Measurements from ENCODE around the gene HLA-DRB1. TPM values are rescaled to one million over a fixed set of nuclear protein-coding genes. Genes with fewer than 3 reads are reported as not detected.
"Not testable (repeated sequence)": the region's sequence is repeated elsewhere in the genome, so short reads cannot be mapped to it uniquely, and the experiment has no call there.

The HLA-DRB1 gene
- total RNA-seq, 2 donors from 2014 or later, result 45.9 to 90.4 TPM

DNA sequence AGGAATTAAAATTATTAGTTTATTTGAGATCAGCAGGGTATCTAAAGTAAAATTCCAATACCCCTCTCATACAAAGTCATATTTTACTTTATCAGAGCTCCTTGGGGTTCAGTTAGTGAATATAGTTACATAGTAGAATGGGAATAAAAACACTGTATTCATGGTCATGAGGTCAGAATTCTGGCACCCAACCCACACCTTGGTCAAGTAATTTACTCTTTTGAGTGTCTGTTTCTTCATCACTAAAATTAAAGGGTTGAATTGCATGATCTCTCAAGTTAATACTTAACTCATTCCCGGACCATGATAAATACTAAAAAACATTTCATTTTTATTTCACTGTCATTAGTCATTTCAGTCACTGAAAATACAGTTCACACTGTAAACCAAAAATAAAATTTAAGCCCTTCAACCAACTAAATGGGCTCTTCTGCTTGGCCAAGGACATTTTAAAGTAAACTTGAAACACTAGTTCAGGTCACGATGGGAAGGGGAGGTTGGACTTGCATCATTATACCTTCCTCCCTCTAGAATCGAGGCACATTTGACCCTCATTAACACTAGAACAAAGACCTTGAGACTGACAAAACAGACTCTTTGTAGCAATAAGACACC is 21.1 kb upstream of the HLA-DRB1 start:
- DNase-seq, result no peak
- intact Hi-C loops (cut with DNase I), result no loop called here
- no peak for ATAC-seq

GRCh38 chr6:32609731-32610640 is 20.3 kb upstream of the HLA-DRB1 start:
- DNase-seq (peak; percentile 45), ATAC-seq (peak; percentile 98 to 100)
- intact Hi-C loops (cut with DNase I), result no loop called here

- intact Hi-C loops (cut with DNase I), result no loop called here
- DNase-seq, result no peak
- ATAC-seq, result no peak
Measured at GRCh38 chr6:32609391-32609730, 19.7 kb upstream of the HLA-DRB1 start.

DNA sequence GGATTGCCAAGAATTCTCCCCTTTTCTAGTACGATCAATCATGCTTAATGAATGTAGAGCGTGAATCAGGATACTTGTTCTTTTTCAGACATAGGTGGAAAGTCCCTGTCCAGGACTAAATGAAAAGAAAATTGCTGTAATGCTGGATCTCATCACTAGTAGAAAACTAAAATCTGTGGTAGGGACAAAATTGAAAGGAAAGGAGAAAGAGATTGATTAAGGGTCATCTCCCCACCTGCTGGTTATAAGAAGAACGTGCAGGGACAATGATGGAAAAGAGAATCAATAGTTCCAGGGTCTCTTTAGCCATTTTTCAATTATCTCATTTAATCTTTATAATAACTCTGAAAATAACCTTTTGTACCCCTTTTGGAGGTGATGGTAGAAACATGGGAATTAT is 18.7 kb upstream of the HLA-DRB1 start:
- ATAC-seq (no peak), DNase-seq (no peak)
- intact Hi-C loops (cut with DNase I), result no loop called here

GRCh38 chr6:32607988-32608298 is 18.3 kb upstream of the HLA-DRB1 start:
- no peak for ATAC-seq
- no peak for DNase-seq
- intact Hi-C loops (cut with DNase I), result no loop called here

DNA sequence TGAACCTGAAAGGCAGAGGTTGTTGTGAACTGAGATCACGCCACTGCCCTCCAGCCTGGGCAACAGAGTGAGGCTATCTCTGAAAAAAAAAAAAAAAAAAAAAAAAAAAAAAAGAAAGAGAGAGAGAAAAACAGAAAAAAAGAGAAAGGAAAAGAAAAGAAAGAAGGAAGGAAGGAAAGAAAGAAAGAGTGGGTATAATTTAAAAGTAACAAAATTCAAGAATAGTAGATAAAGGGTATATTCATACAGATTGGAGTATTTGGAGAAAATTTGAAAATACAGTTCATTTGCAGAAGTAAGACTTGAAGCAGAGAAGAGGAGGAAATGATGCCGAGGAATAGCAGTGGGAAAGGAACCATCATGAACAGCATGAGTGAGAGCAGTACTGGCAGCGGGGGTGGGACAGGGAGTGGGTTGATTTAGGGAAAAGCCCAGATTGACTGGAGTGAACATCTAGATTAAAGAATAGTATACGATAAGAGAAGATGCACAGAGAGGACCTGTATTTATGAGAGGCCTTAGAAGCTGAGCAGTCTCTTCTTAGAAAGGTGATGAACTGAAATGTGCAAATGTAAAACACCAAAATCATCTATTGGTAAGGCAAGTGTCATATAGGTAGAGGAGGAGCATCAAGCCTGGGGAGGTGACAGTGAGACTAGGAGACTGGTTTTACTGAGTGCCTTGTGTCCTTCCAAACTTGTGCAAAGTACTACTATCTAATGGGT is 17.8 kb upstream of the HLA-DRB1 start:
- no peak for DNase-seq
- ATAC-seq, result no peak
- intact Hi-C loops (cut with DNase I), result no loop called here

- intact Hi-C loops (cut with DNase I), result no loop called here
- peak; percentile 87 to 94 for ATAC-seq
- no peak for DNase-seq
Measured at GRCh38 chr6:32604434-32604877, 14.8 kb upstream of the HLA-DRB1 start.

DNA sequence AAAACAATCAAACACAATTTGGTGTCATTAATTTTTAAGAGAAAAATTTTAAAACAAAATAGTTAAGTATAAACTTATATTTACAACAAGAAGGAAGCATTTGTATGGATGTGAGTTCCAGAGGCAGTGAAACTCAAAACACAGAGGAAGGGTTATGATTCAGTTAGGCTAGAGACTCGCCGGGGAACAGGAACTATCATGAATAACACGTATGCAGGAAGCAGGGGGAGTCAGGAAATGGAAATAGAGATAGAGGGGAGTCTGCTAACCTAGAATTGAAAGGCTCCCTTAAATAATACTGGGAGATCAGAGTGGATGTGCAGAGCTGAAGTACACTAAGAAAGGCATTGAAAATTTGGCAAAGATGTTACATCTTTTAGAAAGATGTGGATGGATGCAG is 14.2 kb upstream of the HLA-DRB1 start:
- intact Hi-C loops (cut with DNase I), result no loop called here
- DNase-seq (no peak), ATAC-seq (peak; percentile 50 to 76)

- intact Hi-C loops (cut with DNase I), result no loop called here
- no peak for DNase-seq
- ATAC-seq, result no peak
Measured at GRCh38 chr6:32603222-32603621, 13.6 kb upstream of the HLA-DRB1 start.

GRCh38 chr6:32602383-32602782 is 12.7 kb upstream of the HLA-DRB1 start:
- no peak for DNase-seq

DNA sequence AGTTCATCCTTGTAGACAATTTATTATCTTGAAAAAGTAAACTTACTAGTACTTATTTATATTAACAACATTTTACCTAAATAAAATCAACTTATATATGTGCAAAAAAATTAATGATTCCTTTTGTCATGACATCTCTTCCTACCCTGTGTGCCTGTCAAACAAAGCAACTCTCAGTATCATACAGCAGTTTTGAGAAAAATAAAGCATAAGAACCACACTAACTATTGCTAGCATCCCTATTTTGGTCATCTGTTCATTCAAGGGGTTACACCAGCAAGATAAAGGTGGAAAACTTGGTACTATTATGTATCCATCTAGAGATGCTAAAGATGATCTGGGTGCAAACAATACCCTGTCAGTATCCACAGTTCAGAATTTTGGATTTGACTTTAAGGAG is 7.4 kb upstream of the HLA-DRB1 start:
- ATAC-seq (no peak), DNase-seq (no peak)
- intact Hi-C loops (cut with DNase I), result no loop called here

More at GRCh38 chr6:32602383-32602782, 12.7 kb upstream of the HLA-DRB1 start:
- ATAC-seq, result no peak
- intact Hi-C loops (cut with DNase I), result no loop called here

DNA sequence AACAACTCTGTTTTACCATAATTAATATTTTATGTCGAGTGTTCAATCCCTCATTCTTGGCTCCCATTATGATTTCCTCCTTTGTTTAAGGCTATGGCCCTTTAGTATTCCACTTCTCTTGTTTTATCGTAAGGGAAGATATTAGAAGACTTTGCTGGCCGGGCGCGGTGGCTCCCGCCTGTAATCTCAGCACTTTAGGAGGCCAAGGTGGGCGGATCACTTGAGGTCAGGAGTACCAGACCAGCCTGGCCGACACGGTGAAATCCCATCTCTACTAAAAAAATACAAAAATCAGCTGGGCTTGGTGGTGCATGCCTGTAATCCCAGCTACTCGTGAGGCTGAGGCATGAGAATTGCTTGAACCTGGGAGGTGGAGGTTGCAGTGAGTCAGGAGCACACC is 1.1 kb upstream of the HLA-DRB1 start:
- DNase-seq; ATAC-seq; intact Hi-C loops (cut with DNase I): not testable (repeated sequence)

- DNase-seq (no peak), ATAC-seq (no peak)
- intact Hi-C loops (cut with DNase I), result no loop called here
Measured at GRCh38 chr6:32588156-32588555, 1.5 kb downstream of the HLA-DRB1 start.

DNA sequence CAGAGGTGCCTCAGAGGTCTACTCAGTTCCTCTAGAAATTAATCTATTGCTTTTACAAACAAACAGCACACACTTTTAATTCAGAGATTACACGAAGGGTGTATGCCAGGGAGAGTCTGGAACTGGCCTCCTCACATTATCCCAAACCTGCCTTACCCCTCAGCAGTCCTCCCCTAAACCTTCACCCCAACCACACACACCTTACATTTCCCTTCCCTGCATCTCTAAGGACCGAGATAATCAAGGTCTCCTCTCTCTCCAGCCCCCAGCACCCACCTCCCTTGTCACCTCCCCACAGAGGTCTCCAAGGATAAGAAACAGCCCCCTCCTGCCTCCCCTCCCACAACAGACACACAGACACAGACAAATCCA is 6.1 kb downstream of the HLA-DRB1 start:
- intact Hi-C loops (cut with DNase I), result no loop called here
- no peak for ATAC-seq
- DNase-seq, result no peak

- ATAC-seq, result no peak
- intact Hi-C loops (cut with DNase I), result no loop called here
Measured at GRCh38 chr6:32581315-32582095, 8.1 kb downstream of the HLA-DRB1 start.

GRCh38 chr6:32580593-32580992 is 9.1 kb downstream of the HLA-DRB1 start:
- ATAC-seq (no peak), DNase-seq (no peak)
- intact Hi-C loops (cut with DNase I), result no loop called here

More at GRCh38 chr6:32581315-32582095, 8.1 kb downstream of the HLA-DRB1 start:
- no peak for DNase-seq

GRCh38 chr6:32578962-32579361 is 10.7 kb downstream of the HLA-DRB1 start:
- intact Hi-C loops (cut with DNase I), result no loop called here
- DNase-seq (no peak), ATAC-seq (no peak)

DNA sequence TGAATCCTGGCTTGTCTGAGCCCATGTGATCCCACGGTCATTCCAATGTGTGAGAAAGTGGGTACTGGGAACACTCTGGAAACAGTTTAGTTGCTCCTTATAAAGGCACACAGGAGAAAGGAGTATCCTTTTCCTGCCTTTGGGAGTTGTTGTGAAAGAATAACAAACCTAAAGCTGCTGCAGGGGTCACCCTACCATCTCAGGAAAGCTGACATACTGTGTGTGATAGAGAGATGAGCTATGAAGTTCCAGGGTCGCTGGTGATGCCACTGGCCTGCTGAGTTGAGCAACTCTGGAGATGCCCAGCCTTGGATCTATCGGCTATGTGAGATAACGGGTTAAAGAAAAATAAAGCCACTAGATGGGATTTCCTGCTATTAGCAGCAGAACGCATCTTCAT is 12.2 kb downstream of the HLA-DRB1 start:
- ATAC-seq; DNase-seq; intact Hi-C loops (cut with DNase I): not testable (repeated sequence)

- intact Hi-C loops (cut with DNase I), result no loop called here
- no peak for DNase-seq
- ATAC-seq, result no peak
Measured at GRCh38 chr6:32576250-32576649, 13.4 kb downstream of the HLA-DRB1 start.

All from left cardiac atrium (tissue), 4 donors.